Common myeloid progenitor, CD34-positive (primary cell): Measurements from ENCODE around the gene ATF6.

Experiments used
- CTCF ChIA-PET: fragments of 350-600 bp; sonication (Branson Sonifier 250); formaldehyde crosslinking; loops from one replicate; lab custom pipeline; 2021; ENCODE audit warnings: antibody characterized with exemption; lab: Charles Lee
- POLR2A ChIA-PET: fragments of 350-600 bp; sonication (Branson Sonifier 250); formaldehyde crosslinking; loops from one replicate; lab custom pipeline; 2021; ENCODE audit warnings: antibody characterized with exemption; lab: Charles Lee
- DNase-seq, 3 donors: peaks; one replicate each; pipeline versions ENCODE4 v3.0.0 to v3.0.0-alpha.2; 2013
- H3K27ac ChIP-seq, 2 experiments: 1 replicate in 1 of 2; 2 replicates in 1 of 2; pipeline ENCODE4 v1.7.0; 2013; ENCODE audit warnings: inconsistent platforms in 2 of 2, low read length in 2 of 2, mild to moderate bottlenecking in 2 of 2, low read depth in 1 of 2, moderate library complexity in 1 of 2; ENCODE audit not compliant: severe bottlenecking in 2 of 2, insufficient read depth in 1 of 2, poor library complexity in 1 of 2
- H3K27me3 ChIP-seq, 5 experiments: replicated peaks in 2 of 5; 1 replicate in 3 of 5; 2 replicates in 2 of 5; pipeline versions ENCODE4 v1.6.1 to v1.7.0; 2013; ENCODE audit warnings: low read length in 4 of 5, mild to moderate bottlenecking in 2 of 5, moderate library complexity in 2 of 5, inconsistent platforms in 1 of 5; ENCODE audit not compliant: insufficient read depth in 5 of 5, control insufficient read depth in 4 of 5
- H3K36me3 ChIP-seq, 4 experiments: 1 replicate in 2 of 4; 2 replicates in 2 of 4; pipeline versions ENCODE4 v1.6.1 to v1.7.0; 2013; ENCODE audit warnings: low read length in 3 of 4, control low read depth in 1 of 4, mild to moderate bottlenecking in 1 of 4; ENCODE audit not compliant: control insufficient read depth in 4 of 4, insufficient read depth in 4 of 4
- H3K4me1 ChIP-seq, 4 experiments: 1 replicate in 3 of 4; 2 replicates in 1 of 4; pipeline versions ENCODE4 v1.6.1 to v1.7.1; 2013; ENCODE audit warnings: low read length in 3 of 4, mild to moderate bottlenecking in 3 of 4, control low read depth in 1 of 4, inconsistent platforms in 1 of 4, moderate library complexity in 1 of 4; ENCODE audit not compliant: control insufficient read depth in 4 of 4, insufficient read depth in 4 of 4; ENCODE audit errors: control extremely low read depth in 1 of 4
- H3K4me3 ChIP-seq, 7 experiments: 1 replicate in 4 of 7; 2 replicates in 3 of 7; pipeline versions ENCODE4 v1.5.1 to v1.7.0; 2013; ENCODE audit warnings: mild to moderate bottlenecking in 7 of 7, low read length in 6 of 7, moderate library complexity in 6 of 7, inconsistent platforms in 2 of 7, low read depth in 2 of 7, control low read depth in 1 of 7; ENCODE audit not compliant: insufficient read depth in 4 of 7, control insufficient read depth in 1 of 7; ENCODE audit errors: extremely low read depth in 1 of 7
- H3K9me3 ChIP-seq, 5 experiments: 1 replicate in 4 of 5; 2 replicates in 1 of 5; pipeline versions ENCODE4 v1.6.1 to v1.7.1; 2013; ENCODE audit warnings: low read length in 4 of 5, mild to moderate bottlenecking in 2 of 5, inconsistent platforms in 1 of 5, low read depth in 1 of 5, moderate library complexity in 1 of 5; ENCODE audit not compliant: control insufficient read depth in 4 of 5, insufficient read depth in 2 of 5; ENCODE audit errors: control extremely low read depth in 1 of 5
- WGBS: methylation state at CpG from one replicate; pipeline ENCODE4 v1.1.5; 2013; ENCODE audit not compliant: insufficient coverage; 5-methylcytosine and 5-hydroxymethylcytosine counted together

The ATF6 gene

GRCh38 chr1:161743231-161743630 is 22.9 kb upstream of the ATF6 start:
- ChIA-PET POLR2A (no interaction called here), CTCF (interaction anchor here (0.9 to 8.8 kb wide), 4 partner anchors 15 to 263 kb away, joined by 3 to 74 read pairs (median 28); no protein-coding TSS in a partner anchor)
- peaks cover 11 to 30% (median 16%) of the 10 kb centered on the region in 4 experiments for H3K4me1 ChIP-seq
- no peak overlapping the region for H3K4me3 ChIP-seq
- no peaks in the 10 kb centered on the region for H3K27me3 ChIP-seq
- DNase-seq: no peak
- H3K36me3 ChIP-seq: no peaks in the 10 kb centered on the region
- 98% methylated on average over 9 of the region's 9 CpGs for WGBS
- H3K27ac ChIP-seq: no peak overlapping the region
- H3K9me3 ChIP-seq: no peaks in the 10 kb centered on the region

GRCh38 chr1:161747801-161748200 is 18.3 kb upstream of the ATF6 start:
- CTCF ChIA-PET: interaction anchor here (1.5 to 3.8 kb wide), 3 partner anchors 9 to 264 kb away, joined by 3 to 37 read pairs (median 9); no protein-coding TSS in a partner anchor
- POLR2A ChIA-PET: no interaction called here
- peak in 1 of 3 donors; percentile 35 for DNase-seq

GRCh38 chr1:161749509-161750407 is 16.4 kb upstream of the ATF6 start, which contains the start of gene DUSP12:
DUSP12 (plus strand) TSS chr1:161749786; CDS start chr1:161749802, 16 bp downstream.
- H3K27me3 ChIP-seq: no peaks in the 10 kb centered on the region
- peaks cover 3 to 17% (median 12%) of the 10 kb centered on the region in 4 experiments for H3K4me1 ChIP-seq
- ChIA-PET CTCF (interaction anchor here (1.0 to 3.8 kb wide), 8 partner anchors 9 to 287 kb away, joined by 3 to 37 read pairs (median 4); no protein-coding TSS in a partner anchor), POLR2A (interaction anchor here (0.7 to 1.3 kb wide), 2 partner anchors 12 to 17 kb away, joined by 3 to 4 read pairs; partner anchors contain the start of gene ATF6)
- peak within 1 kb of the TSS; percentile 40 to 85 for H3K27ac ChIP-seq
- peaks cover 9 to 31% (median 18%) of the 10 kb centered on the region in 4 experiments for H3K36me3 ChIP-seq
- H3K4me3 ChIP-seq: peak within 1 kb of the TSS; percentile 84 to 100 (median 98)
- peaks cover 0 to 4% (median 0%) of the 10 kb centered on the region in 5 experiments for H3K9me3 ChIP-seq
- peak; percentile 93 to 95 (median 95) for DNase-seq
- WGBS: 0% methylated on average over 64 of the region's 65 CpGs

More at GRCh38 chr1:161747801-161748200, 18.3 kb upstream of the ATF6 start:
- Histone ChIP-seq H3K9me3 (no peaks in the 10 kb centered on the region), H3K4me3 (no peak overlapping the region), H3K27ac (no peak overlapping the region), H3K36me3 (peaks cover 0 to 11% (median 4%) of the 10 kb centered on the region in 4 experiments), H3K4me1 (peaks cover 3 to 17% (median 12%) of the 10 kb centered on the region in 4 experiments), H3K27me3 (no peaks in the 10 kb centered on the region)
- 67% methylated on average over 1 of the region's 6 CpGs for WGBS

- CTCF ChIA-PET: interaction anchor here (1.0 to 2.6 kb wide), 4 partner anchors 10 to 28 kb away, joined by 3 to 17 read pairs (median 5); partner anchors contain the start of gene DUSP12
- H3K4me1 ChIP-seq: peaks cover 11 to 24% (median 13%) of the 10 kb centered on the region in 4 experiments
- no peaks in the 10 kb centered on the region for H3K27me3 ChIP-seq
- DNase-seq: peak in 2 of 3 donors; percentile 54 to 61
- POLR2A ChIA-PET: no interaction called here
- WGBS: 63% methylated on average over 2 of the region's 7 CpGs
- H3K36me3 ChIP-seq: peaks cover 2 to 3% (median 2%) of the 10 kb centered on the region in 4 experiments
- no peak overlapping the region for H3K27ac ChIP-seq
- peak overlapping the region in 1 of 7 experiments; percentile 48 for H3K4me3 ChIP-seq
- no peaks in the 10 kb centered on the region for H3K9me3 ChIP-seq
These were observed 2.5 kb upstream of the ATF6 start for GRCh38 chr1:161763522-161764098.

GRCh38 chr1:161768461-161768860 is 2.3 kb downstream of the ATF6 start:
- Histone ChIP-seq H3K4me1 (peaks cover 32 to 60% (median 46%) of the 10 kb centered on the region in 4 experiments), H3K36me3 (no peaks in the 10 kb centered on the region), H3K27me3 (no peaks in the 10 kb centered on the region), H3K9me3 (no peaks in the 10 kb centered on the region), H3K4me3 (no peak overlapping the region), H3K27ac (no peak overlapping the region)
- WGBS: 100% methylated on average over 4 of the region's 5 CpGs
- ChIA-PET POLR2A (no interaction called here), CTCF (interaction anchor here (1.2 to 1.3 kb wide), 2 partner anchors 24 to 269 kb away, joined by 3 to 4 read pairs; no protein-coding TSS in a partner anchor)
- no peak for DNase-seq

GRCh38 chr1:161768986-161769672 is 3.0 kb downstream of the ATF6 start:
- DNase-seq: no peak
- POLR2A ChIA-PET: interaction anchor here (0.6 kb wide), 1 partner anchor 35 kb away, joined by 3 read pairs; no protein-coding TSS in a partner anchor

More at GRCh38 chr1:161768986-161769672, 3.0 kb downstream of the ATF6 start:
- Histone ChIP-seq H3K9me3 (no peaks in the 10 kb centered on the region), H3K4me1 (peaks cover 34 to 67% (median 51%) of the 10 kb centered on the region in 4 experiments), H3K27ac (no peak overlapping the region), H3K4me3 (no peak overlapping the region), H3K27me3 (no peaks in the 10 kb centered on the region), H3K36me3 (no peaks in the 10 kb centered on the region)
- CTCF ChIA-PET: interaction anchor here (1.1 to 1.3 kb wide), 2 partner anchors 24 to 268 kb away, joined by 3 to 4 read pairs; no protein-coding TSS in a partner anchor
